Measurements from ENCODE around the gene PRKCA. TPM values are rescaled to one million over a fixed set of nuclear protein-coding genes. Genes with fewer than 3 reads are reported as not detected.

PRKCA gene
- total RNA-seq, 4 donors from 2014 or later: 55.8 to 90.7 (median 66.7) TPM

DNA sequence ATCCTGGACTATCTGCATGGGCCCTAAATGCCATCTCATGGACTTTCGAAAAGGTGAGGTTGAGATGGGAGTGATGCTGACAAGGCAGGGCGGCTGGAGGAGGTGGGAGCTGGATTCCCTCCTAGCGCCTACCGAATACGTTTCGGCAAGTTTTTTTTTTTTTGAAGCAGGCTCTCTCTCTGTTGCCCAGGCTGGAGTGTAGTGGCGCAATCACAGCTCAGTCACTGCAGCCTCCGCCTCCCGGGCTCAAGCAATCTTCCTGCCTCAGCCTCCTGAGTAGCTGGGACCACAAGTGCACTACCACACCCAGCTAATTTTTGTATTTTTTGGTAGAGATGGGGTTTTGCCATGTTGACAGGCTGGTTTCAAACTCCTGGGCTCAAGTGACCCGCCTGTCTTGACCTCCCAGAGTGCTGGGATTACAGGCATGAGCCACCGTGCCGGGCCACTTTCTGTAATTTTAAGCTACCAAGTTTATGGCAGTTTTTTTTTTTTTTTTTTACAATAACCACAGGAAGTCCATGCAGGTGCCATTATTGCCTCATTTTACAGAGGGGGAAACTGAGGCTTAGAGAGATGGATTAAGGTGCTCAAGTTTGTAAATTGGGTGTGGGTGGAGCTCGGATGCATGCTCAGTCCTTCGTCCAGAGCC lies 246.4 kb downstream of the PRKCA start:
- TF ChIP-seq EP300 (IDR thresholded peaks at IDR 0.05): no peak
- TF ChIP-seq, protein P1, sequence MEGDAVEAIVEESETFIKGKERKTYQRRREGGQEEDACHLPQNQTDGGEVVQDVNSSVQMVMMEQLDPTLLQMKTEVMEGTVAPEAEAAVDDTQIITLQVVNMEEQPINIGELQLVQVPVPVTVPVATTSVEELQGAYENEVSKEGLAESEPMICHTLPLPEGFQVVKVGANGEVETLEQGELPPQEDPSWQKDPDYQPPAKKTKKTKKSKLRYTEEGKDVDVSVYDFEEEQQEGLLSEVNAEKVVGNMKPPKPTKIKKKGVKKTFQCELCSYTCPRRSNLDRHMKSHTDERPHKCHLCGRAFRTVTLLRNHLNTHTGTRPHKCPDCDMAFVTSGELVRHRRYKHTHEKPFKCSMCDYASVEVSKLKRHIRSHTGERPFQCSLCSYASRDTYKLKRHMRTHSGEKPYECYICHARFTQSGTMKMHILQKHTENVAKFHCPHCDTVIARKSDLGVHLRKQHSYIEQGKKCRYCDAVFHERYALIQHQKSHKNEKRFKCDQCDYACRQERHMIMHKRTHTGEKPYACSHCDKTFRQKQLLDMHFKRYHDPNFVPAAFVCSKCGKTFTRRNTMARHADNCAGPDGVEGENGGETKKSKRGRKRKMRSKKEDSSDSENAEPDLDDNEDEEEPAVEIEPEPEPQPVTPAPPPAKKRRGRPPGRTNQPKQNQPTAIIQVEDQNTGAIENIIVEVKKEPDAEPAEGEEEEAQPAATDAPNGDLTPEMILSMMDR (IDR thresholded peaks at IDR 0.05): no peak
- TF ChIP-seq POLR2A (IDR thresholded peaks at IDR 0.05): no peak
- Histone ChIP-seq H3K4me1 (peaks cover 0 to 48% (median 17%) of the 10 kb centered on the region in 4 donors), H3K27ac (peak overlapping the region in 2 of 4 donors; percentile 52 to 61), H3K4me3 (no peak overlapping the region), H3K27me3 (no peaks in the 10 kb centered on the region), H3K9me3 (peaks cover 0 to 8% (median 0%) of the 10 kb centered on the region in 4 donors), H3K36me3 (no peaks in the 10 kb centered on the region)
- no peak for DNase-seq (ENCODE audit: low spot score in 2 of 2)
- WGBS, 2 donors: 83 to 93% methylated on average over 14 of the region's 14 CpGs

DNA sequence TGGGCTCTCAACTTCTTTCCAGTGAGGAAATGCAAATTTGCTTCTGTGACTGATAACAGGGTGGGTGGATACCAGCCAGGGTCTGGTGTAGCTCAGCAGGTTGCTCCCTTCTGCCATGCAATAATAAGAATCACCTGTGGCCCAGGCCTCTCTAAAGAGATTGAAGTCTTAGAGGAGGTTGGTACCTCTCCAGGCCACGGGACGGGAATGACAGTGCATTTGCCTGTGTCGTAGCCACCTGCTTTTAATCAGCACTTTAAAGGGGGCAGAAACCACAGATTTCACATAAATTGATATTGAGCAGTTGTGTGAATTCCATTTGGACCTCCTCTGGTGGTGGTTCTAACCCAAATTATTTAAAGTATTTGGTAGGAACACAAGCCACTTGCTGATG lies 246.9 kb downstream of the PRKCA start:
- Histone ChIP-seq H3K36me3 (no peaks in the 10 kb centered on the region), H3K4me3 (no peak overlapping the region), H3K27ac (peak overlapping the region in 3 of 4 donors; percentile 14 to 61 (median 42)), H3K27me3 (no peaks in the 10 kb centered on the region), H3K9me3 (peaks cover 0 to 8% (median 0%) of the 10 kb centered on the region in 4 donors), H3K4me1 (peaks cover 0 to 42% (median 14%) of the 10 kb centered on the region in 4 donors)
- no peak for DNase-seq (ENCODE audit: low spot score in 2 of 2)
- TF ChIP-seq, protein P1 (IDR thresholded peaks at IDR 0.05): no peak
- no peak for TF ChIP-seq POLR2A (IDR thresholded peaks at IDR 0.05)
- no peak for TF ChIP-seq EP300 (IDR thresholded peaks at IDR 0.05)
- 74 to 82% methylated on average over 3 of the region's 3 CpGs for WGBS, 2 donors

DNA sequence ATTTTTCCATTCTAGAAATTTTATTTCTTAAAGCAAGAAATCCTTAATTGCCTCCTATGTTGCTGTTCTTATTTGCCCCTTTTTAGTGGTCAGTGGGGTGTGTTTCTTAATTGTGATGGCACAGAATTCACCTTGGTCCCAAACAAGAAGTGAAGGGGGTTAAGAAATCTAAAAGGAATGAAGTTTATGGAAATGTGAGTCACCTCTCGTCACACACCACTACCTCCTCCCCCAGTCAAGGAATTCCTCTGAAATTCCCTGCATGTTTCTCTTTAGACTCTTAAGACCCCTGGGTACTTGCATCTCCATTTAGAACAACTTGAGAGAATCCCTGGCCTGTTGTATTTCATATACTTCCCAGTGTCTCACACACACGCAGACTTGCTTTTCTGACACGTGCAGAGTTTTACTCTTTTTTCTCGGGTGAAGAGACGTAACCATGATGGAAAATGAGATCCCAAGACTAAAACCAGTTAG lies 247.4 kb downstream of the PRKCA start:
- Histone ChIP-seq H3K9me3 (peaks cover 0 to 8% (median 0%) of the 10 kb centered on the region in 4 donors), H3K4me1 (peaks cover 0 to 38% (median 13%) of the 10 kb centered on the region in 4 donors), H3K4me3 (no peak overlapping the region), H3K27me3 (no peaks in the 10 kb centered on the region), H3K27ac (peak overlapping the region in 3 of 4 donors; percentile 14 to 61 (median 42)), H3K36me3 (no peaks in the 10 kb centered on the region)
- no peak for DNase-seq (ENCODE audit: low spot score in 2 of 2)
- TF ChIP-seq EP300 (IDR thresholded peaks at IDR 0.05) (no peak), POLR2A (IDR thresholded peaks at IDR 0.05) (no peak)
- TF ChIP-seq, protein P1 (IDR thresholded peaks at IDR 0.05): no peak
- 44 to 45% methylated on average over 5 of the region's 5 CpGs for WGBS, 2 donors

DNA sequence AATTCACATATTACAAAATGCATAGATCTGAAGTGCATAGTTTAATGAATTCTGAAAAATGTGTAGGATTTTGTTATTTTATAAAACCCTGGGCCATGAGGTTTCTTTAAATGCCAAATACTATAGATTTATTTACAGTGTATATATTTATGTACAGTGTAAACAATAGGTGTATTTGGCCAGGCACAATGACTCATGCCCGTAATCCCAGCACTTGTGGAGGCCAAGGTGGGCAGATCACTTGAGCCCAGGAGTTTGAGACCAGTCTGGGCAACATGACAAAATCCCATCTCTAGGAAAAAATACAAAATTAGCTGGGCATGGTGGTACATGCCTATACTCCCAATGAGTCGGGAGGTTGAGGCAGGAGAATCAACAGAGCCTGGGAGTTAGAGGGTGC lies 249.4 kb downstream of the PRKCA start:
- Histone ChIP-seq H3K27me3 (no peaks in the 10 kb centered on the region), H3K36me3 (no peaks in the 10 kb centered on the region), H3K27ac (no peak overlapping the region), H3K4me3 (no peak overlapping the region), H3K9me3 (no peaks in the 10 kb centered on the region), H3K4me1 (peaks cover 0 to 37% (median 13%) of the 10 kb centered on the region in 4 donors)
- WGBS, 2 donors: 92 to 98% methylated on average over 2 of the region's 2 CpGs
- TF ChIP-seq EP300 (IDR thresholded peaks at IDR 0.05) (no peak), POLR2A (IDR thresholded peaks at IDR 0.05) (no peak)
- TF ChIP-seq, protein P1 (IDR thresholded peaks at IDR 0.05): no peak
- DNase-seq (ENCODE audit: low spot score in 2 of 2): no peak

DNA sequence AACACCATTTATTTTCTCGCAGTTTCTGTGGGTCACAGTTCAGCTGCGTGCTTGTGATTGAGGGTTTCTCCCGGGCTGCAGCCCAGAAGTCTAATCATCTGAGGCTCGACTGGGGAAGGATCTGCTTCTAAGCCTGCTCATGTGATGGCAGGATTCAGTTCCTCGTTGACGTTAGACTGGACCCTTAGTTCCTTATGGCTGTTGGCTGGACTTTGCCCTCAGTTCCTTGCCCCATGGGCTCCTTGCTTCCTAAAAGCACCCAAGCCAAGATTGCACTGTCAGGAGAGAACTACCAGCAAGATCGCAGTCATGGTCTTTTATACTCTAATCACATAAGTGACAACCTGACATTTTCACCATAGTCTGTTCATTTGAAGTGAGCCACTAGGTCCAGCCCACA lies 250.0 kb downstream of the PRKCA start:
- TF ChIP-seq, protein P1 (IDR thresholded peaks at IDR 0.05): no peak
- no peak for TF ChIP-seq EP300 (IDR thresholded peaks at IDR 0.05)
- no peak for TF ChIP-seq POLR2A (IDR thresholded peaks at IDR 0.05)
- no peaks in the 10 kb centered on the region for H3K9me3 ChIP-seq
- WGBS, 2 donors: 85 to 86% methylated on average over 7 of the region's 7 CpGs

More for the DNA sequence above, 250.0 kb downstream of the PRKCA start:
- no peaks in the 10 kb centered on the region for H3K27me3 ChIP-seq
- H3K4me3 ChIP-seq: no peak overlapping the region
- no peaks in the 10 kb centered on the region for H3K36me3 ChIP-seq
- H3K27ac ChIP-seq: no peak overlapping the region
- peaks cover 0 to 33% (median 13%) of the 10 kb centered on the region in 4 donors for H3K4me1 ChIP-seq
- no peak for DNase-seq (ENCODE audit: low spot score in 2 of 2)
